NCI-H2227 (cell line): ENCODE data around the gene C6orf163.

Experiments used
- DNase-seq: peaks from one replicate; lab custom pipeline; 2025; ENCODE audit not compliant: unreplicated experiment; lab: John Stamatoyannopoulos, UW

Gene C6orf163

GRCh38 chr6:87356181-87356580 lies 11.6 kb downstream of the C6orf163 start:
- no peak for DNase-seq

GRCh38 chr6:87357479-87358196 lies 13.0 kb downstream of the C6orf163 start:
- DNase-seq, result no peak

DNA sequence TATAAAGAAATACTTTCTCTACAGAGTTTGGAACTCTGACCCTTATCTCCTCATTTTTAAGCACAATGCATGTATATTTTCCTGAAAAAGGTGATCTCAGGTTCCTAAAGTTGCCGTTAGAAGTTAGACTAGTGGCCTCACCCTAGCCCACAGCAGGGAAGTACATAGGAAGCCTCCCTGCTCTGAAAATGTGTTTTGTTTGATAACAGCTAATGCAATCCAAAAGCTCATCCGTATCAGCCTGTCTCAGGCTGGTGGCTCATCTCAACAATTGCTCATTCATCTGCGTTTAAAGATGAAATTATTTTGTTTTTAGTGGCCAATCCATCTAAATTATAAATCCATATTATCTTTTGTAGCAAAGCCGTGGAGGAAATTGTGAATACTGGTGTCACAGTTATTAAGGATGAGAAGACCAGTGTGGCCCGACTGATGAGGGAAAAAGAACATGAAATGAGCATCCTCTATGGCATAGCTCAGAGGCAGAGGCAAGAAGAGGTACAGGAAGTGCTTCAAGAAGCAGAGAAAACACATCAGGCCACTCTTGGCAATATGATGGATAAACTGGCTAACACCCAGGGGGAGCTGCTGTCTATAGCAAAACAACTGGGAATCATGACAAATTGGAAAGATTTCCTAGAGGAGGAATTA lies 20.1 kb downstream of the C6orf163 start:
- DNase-seq, result no peak

DNA sequence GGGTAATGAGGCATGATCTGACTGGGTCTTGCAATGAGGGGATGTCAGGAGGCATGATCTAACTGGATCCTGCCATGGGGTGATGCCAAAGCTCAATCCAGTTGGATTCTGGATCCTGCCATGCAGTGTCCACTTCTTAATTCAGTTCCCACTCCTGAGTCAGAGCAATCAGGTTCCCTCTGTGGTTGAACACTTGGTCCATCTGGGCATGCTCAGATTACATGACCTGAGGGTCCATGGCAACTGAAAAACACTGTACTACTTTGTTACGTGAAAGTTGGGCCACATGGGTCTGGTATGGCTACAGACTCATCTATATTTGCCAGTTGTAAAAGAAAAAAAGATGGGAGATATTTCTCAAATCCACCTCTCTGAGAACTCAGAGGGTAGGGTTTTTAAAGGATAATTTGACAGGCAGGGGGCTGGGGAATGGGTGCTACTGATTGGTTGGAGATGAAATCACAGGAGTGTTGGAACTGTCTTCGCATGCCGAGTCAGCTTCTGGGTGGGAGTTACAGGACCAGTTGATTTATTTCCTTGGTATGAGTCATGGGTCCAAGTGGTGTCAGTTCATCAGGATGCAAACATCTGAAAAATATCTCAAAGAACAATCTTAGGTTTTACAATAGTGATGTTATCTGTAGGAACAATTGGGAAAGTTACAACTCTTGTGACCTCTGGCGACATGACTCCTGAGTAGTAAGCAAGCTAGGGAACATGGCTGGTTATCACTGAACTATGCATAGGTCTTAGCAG lies 21.6 kb downstream of the C6orf163 start:
- no peak for DNase-seq

DNA sequence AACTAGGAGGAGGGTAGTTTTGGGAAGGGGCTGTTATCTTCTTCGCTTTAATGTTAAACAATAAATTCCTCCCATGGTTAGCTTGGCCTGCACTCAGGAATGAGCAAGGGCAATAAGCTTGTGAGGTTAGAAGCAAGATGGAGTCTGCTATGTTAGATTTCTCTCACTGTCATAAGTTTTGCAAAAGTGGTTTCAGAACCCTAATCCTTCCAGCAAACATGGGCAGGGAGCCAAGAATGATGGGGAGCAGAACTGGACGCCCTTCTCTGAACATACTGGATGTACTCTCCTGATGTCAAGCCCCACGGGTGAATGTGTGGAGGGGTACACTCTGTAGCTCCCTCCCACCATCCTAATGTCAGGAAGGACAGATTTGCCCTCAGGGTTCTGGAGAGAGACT lies 22.3 kb downstream of the C6orf163 start:
- no peak for DNase-seq

DNA sequence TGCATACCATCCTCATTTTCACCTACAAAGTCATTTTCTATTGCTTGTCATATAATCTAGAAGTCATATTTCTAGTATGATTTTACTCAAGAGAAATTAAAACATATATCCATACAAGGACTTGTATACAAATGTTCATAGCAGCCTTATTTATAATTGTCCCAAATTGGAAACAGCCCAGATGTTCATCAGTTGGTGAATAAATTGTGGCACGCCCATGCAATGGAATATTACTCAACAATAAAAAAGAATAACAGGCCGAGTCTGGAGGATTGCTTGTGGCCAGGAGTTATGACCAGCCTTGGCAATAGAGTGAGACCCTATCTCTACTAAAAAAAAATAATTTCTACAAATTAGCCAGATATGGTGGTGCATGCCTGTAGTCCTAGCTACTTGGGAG lies 28.8 kb downstream of the C6orf163 start:
- DNase-seq, result no peak

GRCh38 chr6:87375315-87375714 lies 30.7 kb downstream of the C6orf163 start:
- DNase-seq, result no peak

- DNase-seq, result no peak
Observed at GRCh38 chr6:87376643-87377042, 32.0 kb downstream of the C6orf163 start.

DNA sequence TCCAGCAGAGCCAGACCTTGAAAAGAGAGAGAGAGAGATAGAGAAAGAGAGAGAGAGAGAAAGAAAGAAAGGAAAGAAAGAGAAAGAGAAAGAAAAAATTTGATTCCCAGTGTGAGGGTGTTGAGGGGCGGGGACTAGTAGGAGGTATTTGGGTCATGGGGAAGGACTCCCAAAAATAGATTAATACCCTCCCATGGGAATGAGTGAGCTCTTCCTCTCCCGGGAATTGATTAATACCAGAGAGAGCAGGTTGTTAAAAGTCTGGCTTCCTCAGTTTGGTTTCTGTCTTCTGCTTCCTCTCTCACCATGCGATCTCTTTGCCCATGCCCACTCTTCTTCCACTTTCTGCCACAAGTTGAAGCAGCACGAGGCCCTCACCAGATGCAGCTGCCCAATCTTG lies 34.3 kb downstream of the C6orf163 start:
- no peak for DNase-seq

GRCh38 chr6:87382861-87383260 lies 38.2 kb downstream of the C6orf163 start:
- no peak for DNase-seq

GRCh38 chr6:87384038-87384437 lies 39.4 kb downstream of the C6orf163 start:
- DNase-seq, result no peak

DNA sequence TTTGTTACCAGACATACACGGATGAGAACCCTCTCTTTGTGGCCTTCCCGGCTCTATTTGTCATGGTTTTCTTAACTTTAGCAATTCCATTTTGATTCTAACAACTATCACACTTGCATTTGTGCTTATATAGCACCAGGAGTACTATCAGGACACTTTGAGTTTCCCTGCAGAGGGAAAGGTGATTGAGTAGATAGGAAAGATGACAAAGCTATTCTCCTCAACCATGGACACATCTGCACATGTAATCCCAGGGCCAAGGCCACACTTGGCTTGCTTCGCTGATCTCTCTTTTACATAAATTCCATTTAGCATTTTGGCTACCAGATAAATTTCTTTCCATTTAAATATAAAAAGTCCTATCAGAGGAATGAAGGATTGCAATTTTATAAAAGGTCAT lies 39.8 kb downstream of the C6orf163 start:
- DNase-seq, result no peak

GRCh38 chr6:87391334-87391733 lies 46.7 kb downstream of the C6orf163 start:
- DNase-seq, result peak; percentile 1

DNA sequence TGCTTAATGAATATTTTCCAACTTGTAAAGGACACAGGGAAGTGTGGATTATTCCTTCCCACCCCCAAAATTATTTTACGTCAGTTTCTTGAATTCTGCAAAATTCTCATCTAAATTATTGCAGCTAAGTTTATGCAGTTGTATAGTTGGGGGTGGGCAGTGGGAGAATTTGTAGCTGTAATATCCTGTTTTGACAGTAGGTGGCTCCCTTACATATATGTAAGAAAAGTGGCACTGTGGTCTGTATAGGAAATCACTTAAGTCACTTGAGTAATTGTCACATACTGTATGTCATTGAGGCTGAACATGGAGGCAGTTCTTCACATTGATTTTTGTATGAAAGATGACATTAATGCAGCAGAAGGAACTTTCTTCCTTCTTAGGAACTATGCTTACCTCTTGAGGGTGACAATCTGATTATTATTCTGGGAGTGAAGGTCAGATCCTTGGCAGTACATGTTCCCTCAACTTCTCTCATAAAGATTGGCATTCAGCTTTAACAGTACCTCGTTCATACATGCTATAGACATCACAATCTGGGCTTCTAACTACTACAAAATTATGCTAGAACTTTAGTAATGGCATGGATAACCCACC lies 48.5 kb downstream of the C6orf163 start:
- DNase-seq, result peak; percentile 53

DNA sequence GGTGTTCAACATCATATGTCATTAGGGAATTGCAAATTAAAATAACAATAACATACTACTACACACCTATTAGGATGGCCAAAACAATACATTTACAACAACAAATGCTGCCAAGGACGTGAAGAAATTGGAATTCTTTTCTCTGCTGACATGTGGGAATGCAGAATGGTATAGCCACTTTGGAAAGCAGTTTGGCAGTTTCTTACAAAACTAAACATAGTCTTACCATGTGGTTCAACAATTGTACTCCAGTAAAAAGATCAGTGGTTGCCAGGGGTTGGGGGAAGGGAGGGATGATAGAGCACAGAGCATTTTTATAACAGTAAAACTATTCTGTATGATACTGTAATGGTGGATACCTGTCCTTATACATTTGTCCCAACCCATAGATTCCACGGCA lies 50.8 kb downstream of the C6orf163 start:
- DNase-seq, result no peak

DNA sequence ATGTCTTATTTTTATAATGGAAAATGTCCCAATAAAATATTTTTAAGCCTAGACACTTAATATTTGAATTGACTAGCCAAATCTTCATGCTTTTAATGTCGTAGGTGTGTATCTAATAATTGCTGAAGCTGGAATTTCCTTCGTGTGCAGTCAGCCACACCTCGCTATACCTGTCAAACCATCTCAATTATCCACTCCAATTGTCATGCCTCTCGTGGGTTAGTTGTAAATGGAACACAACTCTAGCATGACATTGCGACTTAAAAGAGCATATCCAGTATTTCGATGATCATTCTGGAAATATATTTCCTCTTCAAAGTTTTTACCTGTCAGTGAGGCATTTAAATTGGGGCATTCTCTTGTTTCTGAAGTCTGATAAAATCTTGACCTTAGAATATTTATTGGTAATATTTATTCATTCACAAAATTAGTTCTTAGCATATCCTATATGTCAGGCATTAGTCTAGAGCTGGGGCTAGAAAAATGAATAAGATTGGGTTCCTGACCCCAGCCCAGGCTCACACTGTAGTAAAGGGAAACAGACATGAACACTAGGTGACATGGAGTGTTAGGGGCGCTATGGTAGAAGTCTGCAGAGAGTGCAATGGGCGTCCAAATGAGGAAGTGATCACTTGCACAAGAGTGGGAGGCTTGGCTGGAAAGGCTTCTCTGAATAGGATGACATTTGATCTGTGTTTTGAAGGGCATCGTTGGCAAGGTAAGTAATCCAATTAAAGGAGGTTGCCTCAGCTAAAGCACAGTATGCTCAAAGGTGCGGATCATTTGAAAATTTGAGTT lies 52.2 kb downstream of the C6orf163 start:
- DNase-seq, result no peak

DNA sequence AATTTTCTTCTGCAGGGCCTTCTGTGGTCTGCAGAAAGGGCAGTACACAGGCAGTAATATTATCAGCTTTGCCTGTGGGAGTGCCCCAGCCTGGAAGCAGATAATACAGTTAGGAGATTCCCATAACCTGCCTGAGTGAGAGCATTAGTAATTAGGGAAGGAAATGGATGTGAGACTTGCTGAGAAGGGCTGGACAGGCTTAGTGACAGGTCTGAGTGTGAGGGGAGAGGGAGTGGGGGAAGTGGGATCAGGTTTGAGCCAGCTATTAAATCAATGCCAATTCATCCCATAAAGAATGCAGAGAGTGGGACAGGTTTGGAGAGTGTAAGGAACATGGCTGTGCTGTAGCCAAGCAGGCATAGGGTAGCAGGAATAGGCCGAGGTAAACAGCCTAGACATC lies 53.0 kb downstream of the C6orf163 start:
- DNase-seq, result no peak

GRCh38 chr6:87401832-87402231 lies 57.2 kb downstream of the C6orf163 start:
- no peak for DNase-seq

DNA sequence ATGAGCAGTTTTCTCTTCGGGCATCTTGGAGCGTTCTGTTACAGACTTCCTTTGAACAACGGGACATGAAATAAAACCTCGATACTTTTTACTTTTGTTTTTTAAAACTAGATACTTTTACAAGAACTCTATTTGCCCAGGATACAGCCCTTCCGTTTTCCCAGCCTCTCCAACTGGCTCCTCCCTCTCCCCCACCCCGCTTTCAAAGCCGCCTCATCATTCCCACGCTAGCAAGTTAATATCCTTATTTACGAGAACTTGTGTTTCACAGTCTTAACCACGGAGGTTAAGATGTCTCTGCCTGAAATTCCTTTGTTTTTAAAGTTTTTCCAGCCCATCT lies 62.9 kb downstream of the C6orf163 start:
- no peak for DNase-seq

DNA sequence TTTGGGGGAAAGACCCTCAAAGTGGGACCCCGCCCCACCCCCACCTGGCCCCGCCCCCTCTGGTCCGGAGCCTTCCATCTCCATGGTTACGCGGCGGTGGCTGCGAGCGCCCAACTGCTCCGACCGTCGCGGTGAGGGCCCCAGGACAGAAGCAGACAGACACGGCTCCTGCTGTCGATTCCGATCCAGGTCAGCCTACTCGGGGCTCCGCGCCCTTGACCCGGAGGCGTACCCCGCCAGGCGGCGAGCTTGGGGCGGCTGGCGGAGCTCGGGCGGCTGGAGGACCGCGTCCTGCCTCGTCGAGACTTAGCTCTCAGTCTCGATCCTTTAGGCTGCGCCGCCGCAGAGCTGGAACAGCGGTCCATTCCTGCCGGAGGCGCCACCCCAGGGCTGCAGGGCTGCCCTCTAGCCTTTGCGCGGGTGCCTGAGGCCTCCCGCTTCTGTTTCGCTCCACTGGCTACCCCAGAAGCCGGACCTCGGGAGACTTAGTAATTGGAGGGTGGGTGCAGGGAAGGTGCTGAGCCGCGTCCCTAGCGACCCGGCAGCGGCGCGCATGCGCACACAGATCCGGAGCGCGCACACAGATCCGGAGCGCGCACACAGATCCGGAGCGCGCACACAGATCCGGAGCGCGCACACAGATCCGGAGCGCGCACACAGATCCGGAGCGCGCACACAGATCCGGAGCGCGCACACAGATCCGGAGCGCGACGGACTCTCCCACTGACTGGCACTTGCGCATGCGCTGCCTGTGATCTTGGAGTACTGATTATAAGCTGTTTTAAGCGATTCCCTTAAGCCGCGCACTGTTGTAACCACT lies 63.5 kb downstream of the C6orf163 start, which contains the start of gene CFAP206:
Gene CFAP206 (plus strand): TSS at position 72 of the 820 bp plus-strand sequence. CDS start 1,868 bp downstream, outside the sequence.
- peak; percentile 88 for DNase-seq
